GM23248 (cell line): ENCODE data around the gene ADAM12.

ENCODE experiments used
- EZH2 ChIP-seq: fragments of 200-600 bp; sonication (generic); IDR thresholded peaks from 2 replicates; pipeline ENCODE4 v1.6.1; 2018; ENCODE audit warnings: antibody characterized with exemption, mild to moderate bottlenecking; ENCODE audit not compliant: insufficient read depth, poor library complexity, severe bottlenecking
- EZH2phosphoT487 ChIP-seq: fragments of 200-600 bp; sonication (generic); IDR thresholded peaks from 2 replicates; pipeline ENCODE4 v1.6.1; 2018; ENCODE audit warnings: antibody characterized with exemption, moderate library complexity, mild to moderate bottlenecking, low read depth; ENCODE audit not compliant: insufficient read depth

GRCh38 chr10:126108693-126109092 lies 279.6 kb downstream of the ADAM12 start:
- TF ChIP-seq EZH2 (no peak), EZH2phosphoT487 (no peak)
